A673 (cell line): Measurements from ENCODE around the gene SLC25A21. TPM values are rescaled to one million over a fixed set of nuclear protein-coding genes. Genes with fewer than 3 reads are reported as not detected.
A peak's percentile ranks its signal among the peaks of the same experiment; 100 is the strongest.
"Not testable (repeated sequence)": the region's sequence is repeated elsewhere in the genome, so short reads cannot be mapped to it uniquely, and the experiment has no call there.

Experiments
- BruUV-seq: library from RNA; stranded (reverse); fragments of 400-500 nt; replicated peaks from 2 replicates; lab custom pipeline; 2021; lab: Mats Ljungman, UMichigan
- CTCF ChIA-PET: fragments of 300-600 bp; sonication (Branson Sonifier 250); formaldehyde crosslinking; loops from one replicate; lab custom pipeline; 2022; ENCODE audit warnings: antibody characterized with exemption; lab: Charles Lee
- POLR2A ChIA-PET: fragments of 300-600 bp; sonication (Branson Sonifier 250); formaldehyde crosslinking; loops from one replicate; lab custom pipeline; 2022; ENCODE audit warnings: antibody characterized with exemption; ENCODE audit not compliant: low non-redundant PET; lab: Charles Lee
- DNase-seq: peaks from one replicate; pipeline ENCODE4 v3.0.0-alpha.2; 2015; ENCODE audit warnings: low spot score
- H3K27ac ChIP-seq: fragments of 200-600 bp; sonication (generic); 2 replicates; pipeline ENCODE4 v1.5.1; 2016; ENCODE audit warnings: mixed run types, low read depth, mild to moderate bottlenecking, mixed read lengths, antibody characterized with exemption, low read length; ENCODE audit not compliant: poor library complexity, severe bottlenecking
- H3K27me3 ChIP-seq: fragments of 200-600 bp; sonication (generic); replicated peaks from 2 replicates; pipeline ENCODE4 v1.6.1; 2017; ENCODE audit warnings: mixed run types, low read depth, mild to moderate bottlenecking, mixed read lengths, antibody characterized with exemption, low read length; ENCODE audit not compliant: insufficient read depth, poor library complexity
- H3K36me3 ChIP-seq: fragments of 200-600 bp; sonication (generic); 2 replicates; pipeline ENCODE4 v1.6.1; 2016; ENCODE audit warnings: mixed run types, mild to moderate bottlenecking, mixed read lengths, antibody characterized with exemption, low read length; ENCODE audit not compliant: insufficient read depth, poor library complexity, severe bottlenecking
- H3K4me1 ChIP-seq: fragments of 200-600 bp; sonication (generic); 2 replicates; pipeline ENCODE4 v1.6.1; 2017; ENCODE audit warnings: mixed run types, mild to moderate bottlenecking, mixed read lengths, antibody characterized with exemption, low read length; ENCODE audit not compliant: insufficient read depth, poor library complexity, severe bottlenecking
- H3K4me3 ChIP-seq: fragments of 200-600 bp; sonication (generic); 2 replicates; pipeline ENCODE4 v1.5.1; 2016; ENCODE audit warnings: low read depth, mixed run types, mild to moderate bottlenecking, mixed read lengths, low read length; ENCODE audit not compliant: poor library complexity, severe bottlenecking
- H3K9me3 ChIP-seq: fragments of 200-600 bp; sonication (generic); 2 replicates; pipeline ENCODE4 v1.6.1; 2016; ENCODE audit warnings: mixed run types, low read depth, mild to moderate bottlenecking, mixed read lengths, antibody characterized with exemption, low read length; ENCODE audit not compliant: poor library complexity, severe bottlenecking
- CTCF ChIP-seq: fragments of 300-800, 200-600 bp; sonication (generic); conservative IDR thresholded peaks from 2 replicates; pipeline ENCODE4 v1.5.1; 2017; ENCODE audit warnings: low read depth, mild to moderate bottlenecking, antibody characterized with exemption, low read length, moderate library complexity, mixed read lengths
- EZH2 ChIP-seq: fragments of 200-600 bp; sonication (generic); IDR thresholded peaks from 2 replicates; pipeline ENCODE4 v1.6.1; 2017; ENCODE audit warnings: borderline replicate concordance, low read depth, mild to moderate bottlenecking, mixed read lengths, antibody characterized with exemption, low read length; ENCODE audit not compliant: poor library complexity, severe bottlenecking
- intact Hi-C: fragments of 100-400 bp; cut with micrococcal nuclease; formaldehyde crosslinking; loops from one replicate; pipeline ENCODE4 v1.10.0; 2022; ENCODE audit not compliant: unreplicated experiment
- total RNA-seq: library from RNA; stranded (reverse); gene quantifications from 2 replicates; pipeline ENCODE4 v1.2.3, GENCODE V29; 2021

Gene SLC25A21
- total RNA-seq, 1 experiment from 2014 or later = 4.7 TPM

GRCh38 chr14:37078131-37078530 lies 94.3 kb downstream of the SLC25A21 start:
- no peak for DNase-seq
- Histone ChIP-seq H3K27me3 (no peaks in the 10 kb centered on the region), H3K27ac (no peak overlapping the region), H3K4me3 (no peak overlapping the region), H3K9me3 (no peaks in the 10 kb centered on the region), H3K36me3 (no peaks in the 10 kb centered on the region), H3K4me1 (peaks cover 17% of the 10 kb centered on the region)
- POLR2A ChIA-PET = no interaction called here
- CTCF ChIA-PET = no interaction called here
- intact Hi-C loops = no loop called here
- no peak for TF ChIP-seq EZH2
- no peak for TF ChIP-seq CTCF
- no TSS peak for BruUV-seq

GRCh38 chr14:37074320-37074719 lies 98.1 kb downstream of the SLC25A21 start:
- intact Hi-C loops, CTCF ChIA-PET, H3K27me3 ChIP-seq, H3K9me3 ChIP-seq, H3K4me3 ChIP-seq, BruUV-seq, POLR2A ChIA-PET, H3K36me3 ChIP-seq: not testable (repeated sequence)
- DNase-seq = peak; percentile 94
- Histone ChIP-seq H3K27ac (peak overlapping the region; percentile 47), H3K4me1 (peaks cover 15% of the 10 kb centered on the region)

GRCh38 chr14:37063467-37064240 lies 108.8 kb downstream of the SLC25A21 start:
- ChIA-PET CTCF (no interaction called here), POLR2A (no interaction called here)
- Histone ChIP-seq H3K4me1 (peaks cover 8% of the 10 kb centered on the region), H3K27ac (no peak overlapping the region), H3K36me3 (no peaks in the 10 kb centered on the region), H3K27me3 (no peaks in the 10 kb centered on the region), H3K9me3 (no peaks in the 10 kb centered on the region), H3K4me3 (no peak overlapping the region)
- no peak for DNase-seq
- intact Hi-C loops = no loop called here
- TF ChIP-seq CTCF (no peak), EZH2 (no peak)
- BruUV-seq = no TSS peak
